Amniotic stem cell (primary cell): ENCODE measurements around the gene POLR2L.

Experiments
- DNase-seq: peaks from one replicate; lab custom pipeline; 2025; lab: John Stamatoyannopoulos, UW

The POLR2L gene

GRCh38 chr11:826836-827145 is 15.5 kb downstream of the POLR2L start:
- DNase-seq: no peak

- DNase-seq: no peak
Observed at GRCh38 chr11:826227-826621, 16.1 kb downstream of the POLR2L start.

- no peak for DNase-seq
Observed at GRCh38 chr11:825366-826226, 16.7 kb downstream of the POLR2L start.

- DNase-seq: no peak
Observed at GRCh38 chr11:824942-825341, 17.4 kb downstream of the POLR2L start.

GRCh38 chr11:824292-824880 is 17.9 kb downstream of the POLR2L start:
- DNase-seq: no peak

GRCh38 chr11:823441-824291 is 18.7 kb downstream of the POLR2L start:
- no peak for DNase-seq

- DNase-seq: no peak
Observed at GRCh38 chr11:821512-822371, 20.6 kb downstream of the POLR2L start.

GRCh38 chr11:820655-821511 is 21.4 kb downstream of the POLR2L start:
- peak; percentile 32 for DNase-seq

GRCh38 chr11:819943-820649 is 22.2 kb downstream of the POLR2L start:
- DNase-seq: peak; percentile 29

GRCh38 chr11:819129-819931 is 23.0 kb downstream of the POLR2L start:
- DNase-seq: peak; percentile 66

- DNase-seq: no peak
Observed at GRCh38 chr11:818396-819128, 23.8 kb downstream of the POLR2L start, which contains the start of gene PNPLA2. Gene PNPLA2 (plus strand): TSS chr11:818914. CDS start chr11:819719, 805 bp downstream.

GRCh38 chr11:816433-816779 is 25.9 kb downstream of the POLR2L start:
- no peak for DNase-seq

- no peak for DNase-seq
Observed at GRCh38 chr11:815675-816432, 26.5 kb downstream of the POLR2L start.

- no peak for DNase-seq
Observed at GRCh38 chr11:813456-814096, 28.8 kb downstream of the POLR2L start.

GRCh38 chr11:813072-813455 is 29.3 kb downstream of the POLR2L start:
- no peak for DNase-seq

GRCh38 chr11:812390-812789 is 29.9 kb downstream of the POLR2L start:
- DNase-seq: no peak

GRCh38 chr11:811446-812245 is 30.7 kb downstream of the POLR2L start:
- no peak for DNase-seq
